DMS53 treated with DMSO at 0.1 percent for 48 hours (cell line): ENCODE data around the gene KRTAP12-2.
"Not testable (repeated sequence)": the region's sequence is repeated elsewhere in the genome, so short reads cannot be mapped to it uniquely, and the experiment has no call there.

Source experiments
- DNase-seq: peaks from one replicate; lab custom pipeline; 2025; ENCODE audit not compliant: unreplicated experiment; lab: John Stamatoyannopoulos, UW

The KRTAP12-2 gene

DNA sequence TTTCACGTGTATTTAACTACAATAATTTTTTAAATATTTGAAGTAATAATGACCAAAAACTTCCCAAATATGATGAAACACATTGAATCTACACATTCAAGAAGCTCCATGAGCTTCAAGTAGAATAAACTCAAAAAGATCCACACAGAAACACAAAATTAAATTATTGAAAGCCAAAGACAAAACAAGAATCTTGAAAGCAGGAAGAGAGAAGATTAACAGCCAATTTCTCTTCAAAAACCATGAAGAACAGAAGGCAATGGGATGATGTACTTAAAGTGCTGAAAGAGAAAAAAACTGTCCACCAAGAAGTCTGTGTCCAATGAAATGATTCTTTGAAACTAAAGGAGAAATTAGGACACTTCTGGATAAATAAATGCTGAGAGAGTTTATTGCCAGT, 34.7 kb downstream of the KRTAP12-2 start:
- DNase-seq: no peak

DNA sequence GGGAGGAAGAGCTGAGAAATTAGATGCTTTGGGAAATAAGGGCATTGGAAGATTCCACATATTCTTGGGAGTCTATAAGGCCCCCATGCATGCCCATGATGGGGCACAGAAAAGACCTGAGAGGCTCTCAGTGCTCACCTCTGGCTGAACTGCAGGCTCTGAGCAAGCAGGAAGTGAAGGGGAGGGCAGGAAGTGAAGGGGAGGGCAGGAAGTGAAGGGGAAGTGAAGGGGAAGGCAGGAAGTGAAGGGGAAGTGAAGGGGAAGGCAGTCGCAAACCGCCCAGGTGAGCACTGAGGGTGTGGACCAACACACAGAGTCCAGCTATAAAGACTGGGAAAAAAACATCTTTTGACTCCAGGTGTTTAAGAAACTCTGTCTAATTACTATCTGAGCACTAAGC, 36.3 kb downstream of the KRTAP12-2 start:
- DNase-seq: no peak

DNA sequence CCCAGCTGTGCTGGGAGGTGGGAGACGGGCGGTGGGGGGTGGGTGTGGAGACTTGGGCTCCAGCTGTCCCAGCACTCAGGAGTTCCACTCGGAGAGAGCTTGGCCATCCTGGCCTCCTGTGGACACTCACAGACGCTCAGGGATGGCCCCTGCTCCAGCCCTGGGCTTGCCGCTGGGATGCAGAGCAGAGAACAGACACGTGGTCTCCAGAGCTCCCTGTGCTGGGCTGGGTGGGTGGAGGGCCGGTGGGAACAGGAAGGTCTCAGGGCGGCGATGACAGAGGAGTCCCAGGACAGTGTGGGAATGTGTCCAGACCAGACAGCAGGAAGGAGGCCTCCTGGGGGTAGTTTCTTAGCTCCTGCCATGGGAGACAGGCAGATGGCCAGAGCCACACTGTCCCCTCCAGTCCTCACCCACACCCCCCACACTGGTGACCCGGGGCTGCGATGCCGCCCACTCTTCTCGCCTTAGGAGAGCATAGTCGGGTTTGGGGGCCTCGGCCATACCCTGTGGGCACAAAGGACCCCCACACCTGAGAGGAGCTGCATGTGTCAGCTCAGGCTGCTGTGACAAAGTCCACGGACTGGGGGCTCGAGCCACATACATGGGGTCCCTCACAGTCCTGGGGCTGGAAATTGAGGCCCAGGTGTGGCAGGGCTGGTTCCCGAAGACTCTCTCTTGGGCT, 37.9 kb downstream of the KRTAP12-2 start:
- DNase-seq: no peak

DNA sequence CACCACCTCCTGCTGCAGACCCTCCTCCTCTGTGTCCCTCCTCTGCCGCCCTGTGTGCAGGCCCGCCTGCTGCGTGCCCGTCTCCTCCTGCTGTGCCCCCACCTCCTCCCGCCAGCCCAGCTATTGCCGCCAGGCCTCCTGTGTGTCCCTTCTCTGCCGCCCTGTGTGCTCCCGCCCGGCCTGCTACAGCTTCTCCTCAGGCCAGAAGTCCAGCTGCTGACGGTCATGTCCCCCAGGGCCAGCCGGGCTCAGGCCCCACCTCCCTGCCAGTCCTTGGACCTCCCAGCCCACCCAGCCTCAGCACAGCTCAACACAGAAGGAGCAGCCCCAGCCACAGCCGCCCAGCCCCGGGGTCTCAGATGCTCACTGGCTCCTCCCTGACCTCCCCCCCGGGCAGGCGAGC, 38.9 kb downstream of the KRTAP12-2 start:
- not testable (repeated sequence) for DNase-seq

- DNase-seq: not testable (repeated sequence)
Observed at GRCh38 chr21:44627181-44627822, 39.4 kb downstream of the KRTAP12-2 start.

DNA sequence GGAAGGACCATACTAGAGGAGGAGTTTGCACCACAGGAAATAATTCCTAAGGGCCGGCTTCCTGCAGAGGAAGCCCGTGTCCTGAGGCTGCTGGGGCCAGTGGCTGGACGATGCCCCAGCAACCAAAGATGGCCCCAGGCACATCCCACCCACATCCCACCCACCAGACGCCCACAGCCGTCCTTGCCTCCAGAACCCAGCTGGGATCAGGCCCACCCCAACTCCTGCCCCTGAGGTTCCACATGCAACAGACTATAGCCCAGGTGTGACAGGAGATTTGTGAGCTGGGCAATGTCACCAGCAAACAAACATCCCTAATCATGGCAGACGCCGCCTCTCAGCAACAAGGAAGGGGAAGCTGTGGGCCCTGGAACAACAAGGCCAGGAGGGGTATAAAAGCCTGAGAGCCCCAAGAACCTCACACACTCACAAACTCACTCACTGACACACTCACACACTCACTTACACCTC, 40.0 kb downstream of the KRTAP12-2 start, which contains the start of gene KRTAP10-9:
TSS of gene KRTAP10-9 (plus strand) at position 421 of the 471 bp plus-strand sequence. CDS start 79 bp downstream, outside the sequence.
- no peak for DNase-seq

DNA sequence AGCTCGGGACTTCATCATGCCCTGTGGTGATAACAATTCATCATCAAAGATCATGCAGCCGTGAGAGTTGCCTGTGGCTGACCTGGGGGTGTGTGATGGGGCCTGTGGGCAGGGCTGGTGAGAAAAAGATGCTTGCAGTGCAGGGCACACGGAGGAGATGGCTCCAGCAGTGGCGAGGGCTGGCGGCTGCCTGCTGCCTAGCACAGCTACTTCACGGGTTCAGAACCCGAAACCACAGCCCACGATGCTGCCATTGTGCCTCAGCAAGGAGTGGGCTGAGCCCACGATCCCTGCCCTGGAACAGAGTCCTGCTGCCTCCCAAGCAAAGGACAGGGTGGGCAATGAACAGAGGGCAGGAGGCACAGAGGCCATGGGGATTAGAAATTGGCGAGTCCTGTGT, 40.5 kb downstream of the KRTAP12-2 start:
- DNase-seq: no peak

DNA sequence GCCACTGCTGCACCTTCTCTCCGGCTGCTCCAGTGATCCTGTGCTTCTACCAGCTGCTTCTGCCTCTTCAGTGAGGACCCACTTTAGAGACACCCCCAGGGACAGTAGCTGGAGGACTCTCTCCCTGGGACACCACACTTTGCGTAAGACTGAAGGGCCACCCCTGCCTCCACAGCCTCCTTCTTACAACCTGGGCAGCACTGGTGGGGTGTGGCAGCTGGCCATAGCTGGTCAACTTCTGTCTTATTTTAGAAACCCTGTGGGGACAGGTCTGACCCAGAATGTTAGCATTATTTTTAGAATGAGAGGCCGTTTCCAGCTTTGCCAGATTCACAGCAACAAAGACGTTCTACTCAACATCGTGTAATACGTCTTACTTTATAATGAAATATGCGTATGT, 41.0 kb downstream of the KRTAP12-2 start:
- DNase-seq: no peak

DNA sequence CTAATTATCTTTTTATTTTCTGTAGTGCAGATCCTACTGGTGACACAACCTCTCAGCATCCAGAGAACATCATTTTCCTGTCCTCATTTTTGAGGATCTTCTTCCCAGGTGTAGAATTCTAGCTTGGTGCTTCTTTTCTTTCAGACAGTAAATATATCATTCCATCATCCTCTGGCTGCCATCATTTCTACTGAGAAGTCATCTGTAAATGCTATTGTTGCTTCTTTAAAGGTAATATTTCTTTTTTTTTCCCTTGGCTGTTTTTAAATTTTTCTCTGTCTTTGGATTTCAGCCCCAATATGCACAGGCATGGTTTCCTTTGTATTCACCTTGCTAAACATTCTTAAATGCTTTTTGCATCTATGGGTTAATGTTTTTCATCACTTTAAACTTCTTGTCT, 43.2 kb downstream of the KRTAP12-2 start:
- DNase-seq: no peak

GRCh38 chr21:44619886-44620285, 46.8 kb downstream of the KRTAP12-2 start:
- no peak for DNase-seq

DNA sequence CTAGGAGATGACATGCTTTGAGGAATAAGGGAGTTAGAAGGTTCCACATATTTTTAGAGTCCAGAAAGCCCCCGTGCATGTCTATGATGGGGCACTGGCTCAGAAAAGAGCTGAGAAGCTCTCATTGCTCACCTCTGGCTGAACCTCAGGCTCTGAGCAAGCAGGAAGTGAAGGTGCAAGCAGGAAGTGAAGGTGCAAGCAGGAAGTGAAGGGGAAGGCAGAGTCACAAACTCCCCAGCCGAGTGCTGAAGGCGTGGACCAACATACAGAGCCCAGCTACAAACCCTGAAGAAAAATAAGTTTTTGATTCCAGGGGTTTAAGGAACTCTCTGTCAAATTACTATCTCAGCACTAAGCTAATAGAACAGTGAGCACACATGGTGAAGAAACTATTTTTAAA, 47.8 kb downstream of the KRTAP12-2 start:
- no peak for DNase-seq

DNA sequence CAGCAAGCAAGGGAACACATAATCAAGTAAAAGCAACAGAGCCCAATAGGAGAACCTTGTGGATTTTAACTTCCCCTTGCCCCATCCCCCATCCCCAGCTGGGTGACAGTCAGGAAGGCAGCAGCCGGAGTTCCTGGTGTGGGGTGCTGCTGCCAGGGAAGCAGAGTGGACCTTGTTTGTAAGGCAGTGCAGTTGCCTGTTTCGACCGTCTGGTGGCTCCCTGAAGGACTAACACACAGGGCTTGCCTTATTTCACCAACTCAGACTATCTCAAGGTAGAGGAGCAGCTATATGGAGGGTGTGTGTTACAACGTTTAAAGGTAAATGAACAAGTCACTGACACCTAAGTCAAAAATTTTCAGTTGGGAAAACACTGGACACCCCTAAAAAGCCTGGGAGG, 48.2 kb downstream of the KRTAP12-2 start:
- DNase-seq: no peak

GRCh38 chr21:44617071-44617501, 49.6 kb downstream of the KRTAP12-2 start:
- no peak for DNase-seq

DNA sequence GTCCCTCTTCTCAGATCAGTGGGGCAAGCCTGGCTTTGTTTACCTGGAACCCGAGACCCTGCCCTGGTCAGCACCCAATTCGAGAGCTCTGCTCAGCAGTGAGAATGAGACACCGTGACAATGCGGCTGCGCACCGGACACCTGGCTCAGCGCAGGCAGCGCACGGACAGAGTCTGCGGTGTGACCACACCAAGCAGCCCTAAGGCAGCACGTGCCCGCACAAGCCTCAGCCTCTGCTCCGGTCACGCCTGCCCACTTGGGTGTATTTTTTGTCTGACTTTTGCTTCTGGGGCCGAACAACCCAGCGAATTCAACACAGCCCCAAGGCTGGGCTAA, 50.2 kb downstream of the KRTAP12-2 start:
- no peak for DNase-seq
